HG02938 (cell line): Measurements from ENCODE around the gene CHD6.

Source experiments
- ATAC-seq: cut with Tn5 transposase; IDR thresholded peaks from one replicate; pipeline ENCODE4 v1.9.1; 2021; ENCODE audit warnings: mild to moderate bottlenecking, moderate library complexity; ENCODE audit not compliant: unreplicated experiment

Gene CHD6

DNA sequence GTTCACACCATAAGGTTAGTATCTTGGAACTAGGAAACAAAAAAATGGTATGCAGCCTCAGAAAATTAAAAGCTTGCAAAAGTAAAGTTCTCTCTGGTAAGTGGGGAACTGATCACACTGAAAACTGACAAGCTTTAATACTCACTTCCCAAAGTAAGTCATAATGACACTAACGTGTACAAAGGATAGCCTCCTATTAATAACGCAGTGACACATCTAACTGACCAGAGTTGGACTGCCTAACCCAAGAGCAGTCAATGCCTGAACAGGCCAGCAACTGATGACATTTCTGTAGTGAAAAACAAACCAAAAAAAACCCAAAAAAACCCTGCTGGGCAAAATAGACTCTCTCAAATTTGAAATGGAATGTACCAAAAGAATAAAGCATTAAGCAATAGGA is 30.7 kb downstream of the CHD6 start:
- ATAC-seq = no peak

DNA sequence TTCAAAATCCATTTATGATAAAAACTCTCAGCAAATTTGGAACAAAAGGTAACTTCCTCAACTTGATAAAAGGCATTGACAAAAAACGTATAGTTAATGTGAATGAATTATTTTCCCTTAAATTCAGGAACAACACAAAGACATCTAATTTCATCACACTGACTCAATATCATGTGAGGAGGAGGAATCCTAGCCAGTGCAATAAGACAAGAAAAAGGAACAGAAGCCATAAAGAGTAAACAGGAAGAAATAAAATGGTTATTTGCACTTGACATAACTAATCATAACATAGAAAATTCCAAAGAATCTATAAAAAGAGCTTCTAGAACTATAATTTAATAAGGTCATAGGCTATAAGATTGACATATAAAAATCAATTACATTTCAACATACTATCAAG is 31.4 kb downstream of the CHD6 start:
- ATAC-seq = no peak

DNA sequence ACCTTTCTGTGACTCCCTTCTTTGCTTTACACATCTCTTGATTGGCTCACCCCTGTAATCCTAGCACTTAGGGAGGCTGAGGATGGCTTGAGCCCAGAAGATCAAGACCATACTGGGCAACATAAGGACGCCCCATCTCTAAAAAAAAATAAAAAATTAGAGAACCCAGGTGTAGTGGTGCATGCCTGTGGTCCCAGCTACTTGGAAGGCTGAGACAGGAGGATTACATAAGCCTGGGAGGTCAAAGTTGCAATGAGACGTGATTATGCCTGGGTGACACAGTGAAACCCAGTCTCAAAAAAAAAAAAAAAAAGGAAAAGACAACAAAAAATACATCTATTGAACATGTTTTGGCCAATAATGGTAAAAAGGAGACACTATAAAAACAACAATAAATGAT is 37.8 kb downstream of the CHD6 start:
- ATAC-seq = no peak

DNA sequence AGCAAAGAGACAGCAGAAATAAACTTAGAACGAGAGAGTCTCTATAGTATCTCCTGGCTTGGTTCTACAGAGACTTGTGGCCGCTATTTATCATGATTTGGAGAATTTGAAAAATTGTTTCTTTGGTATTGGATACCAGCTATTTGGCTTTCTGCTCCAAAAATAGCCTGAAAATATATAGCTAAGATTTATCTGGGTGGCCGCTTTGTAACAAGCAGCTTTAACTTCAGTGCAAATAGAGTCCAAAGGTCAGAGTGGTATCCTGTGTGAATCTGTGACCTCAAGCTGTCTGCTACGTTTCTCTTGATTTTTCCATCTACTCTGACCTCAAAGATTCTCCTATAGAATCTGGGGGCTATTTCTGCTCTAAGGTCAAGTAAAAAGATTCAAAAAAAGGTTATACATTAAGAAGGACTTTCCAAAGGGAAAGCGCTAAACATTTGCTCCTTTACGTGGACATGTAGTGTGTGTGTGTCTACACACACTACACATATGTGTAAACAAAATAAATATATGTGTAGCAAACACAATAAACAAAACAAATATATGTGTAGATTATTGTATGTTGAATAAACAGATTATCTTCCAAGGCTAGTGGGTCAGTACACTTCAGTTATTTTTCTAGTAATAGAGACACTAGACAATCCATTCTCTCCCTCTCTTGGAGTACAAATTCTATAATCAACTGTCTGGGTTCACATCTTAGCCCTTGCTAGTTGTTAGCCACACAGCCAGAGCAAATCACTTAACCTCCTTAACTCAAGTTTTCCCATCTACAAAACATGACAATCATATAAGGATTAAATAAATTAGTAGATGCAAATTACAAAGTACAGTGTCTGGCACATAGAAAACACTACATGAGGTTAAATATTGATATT is 40.8 kb downstream of the CHD6 start:
- no peak for ATAC-seq

DNA sequence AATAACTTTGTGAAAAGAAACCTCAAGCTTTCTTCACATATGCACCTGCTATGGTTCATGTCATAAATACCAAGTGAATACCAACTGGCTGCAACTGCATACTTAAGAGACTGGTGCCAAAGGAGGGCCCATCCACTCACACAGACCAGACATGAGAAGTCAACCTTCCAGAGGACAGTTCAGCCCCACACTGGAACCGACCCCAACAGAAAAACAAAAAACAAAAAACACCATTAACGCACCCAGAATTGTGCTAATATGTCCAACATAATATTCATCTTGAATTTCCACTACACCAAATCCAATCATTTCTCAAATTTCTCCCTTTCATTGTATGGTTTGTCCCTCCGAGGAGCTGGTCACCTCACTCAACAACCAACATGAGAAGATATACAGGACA is 42.8 kb downstream of the CHD6 start:
- ATAC-seq = no peak

DNA sequence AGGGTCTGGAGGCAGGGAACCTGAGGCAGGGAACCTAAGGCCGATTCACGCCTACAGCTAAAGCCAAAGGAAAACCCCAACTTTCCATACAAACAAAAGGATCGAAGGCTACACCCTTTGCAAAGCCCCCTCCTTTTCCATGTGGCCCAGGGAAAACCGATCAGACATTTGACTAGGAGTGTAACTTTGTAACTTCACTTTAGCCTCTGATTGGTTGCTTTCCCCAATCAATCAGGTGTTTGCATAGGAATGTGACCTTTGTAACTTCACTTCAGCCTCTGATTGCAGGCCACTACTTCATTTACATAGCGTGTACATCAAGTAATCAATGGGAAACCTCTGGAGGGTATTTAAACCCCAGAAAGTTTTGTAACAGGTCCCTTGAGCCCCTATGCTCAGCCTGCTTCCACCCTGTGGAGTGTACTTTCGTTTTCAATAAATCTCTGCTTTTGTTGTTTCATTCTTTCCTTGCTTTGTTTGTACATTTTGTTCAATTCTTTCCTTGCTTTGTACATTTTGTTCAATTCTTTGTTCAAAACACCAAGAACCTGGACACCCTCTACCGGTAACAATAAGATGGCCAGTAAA is 43.3 kb downstream of the CHD6 start:
- ATAC-seq = no peak

DNA sequence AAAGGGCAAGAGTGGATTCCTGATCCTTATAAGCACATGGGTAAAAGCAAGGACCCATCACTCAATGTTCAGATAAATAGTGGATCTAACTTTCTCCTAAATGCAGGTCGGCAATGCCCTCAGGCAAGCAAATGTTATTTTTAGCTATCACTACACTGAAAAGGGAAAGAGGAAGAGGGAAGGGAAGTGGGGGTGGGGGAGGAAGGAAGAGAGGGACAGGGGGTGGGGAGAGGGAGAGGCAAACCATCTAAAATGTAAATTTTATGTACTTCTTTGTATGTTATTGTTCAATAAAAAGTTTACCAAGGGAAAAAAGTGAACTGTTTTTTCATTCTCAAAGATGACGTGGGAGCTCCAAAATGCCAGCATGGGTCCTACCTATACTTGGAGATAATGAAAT is 44.2 kb downstream of the CHD6 start:
- ATAC-seq = no peak

DNA sequence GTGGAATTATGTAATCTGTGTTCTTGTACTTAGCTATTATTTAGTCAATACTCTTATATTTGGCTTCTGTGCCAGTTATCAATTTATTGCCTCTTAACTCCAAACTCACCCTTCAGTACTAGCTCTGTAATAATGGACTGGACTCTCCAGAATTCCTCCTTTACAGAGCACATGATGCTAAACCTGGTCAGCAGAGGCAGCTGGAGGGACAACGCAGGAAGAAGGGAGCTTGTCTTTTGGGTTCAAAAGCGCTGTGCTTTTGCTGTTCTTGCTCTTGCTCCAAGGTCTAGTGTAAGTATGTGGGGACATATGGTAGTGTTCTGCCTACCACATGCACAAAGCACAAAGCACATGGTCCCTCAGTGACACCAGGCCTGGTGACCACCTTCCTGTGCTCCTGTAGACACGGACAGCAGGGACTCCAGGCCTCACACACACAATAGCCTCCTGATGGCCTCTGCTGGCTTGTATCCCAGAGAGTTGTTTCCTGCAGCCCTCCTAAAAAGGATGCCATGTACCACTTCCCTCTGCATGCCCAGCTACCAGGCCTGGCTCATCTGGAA is 46.1 kb downstream of the CHD6 start:
- ATAC-seq = no peak

DNA sequence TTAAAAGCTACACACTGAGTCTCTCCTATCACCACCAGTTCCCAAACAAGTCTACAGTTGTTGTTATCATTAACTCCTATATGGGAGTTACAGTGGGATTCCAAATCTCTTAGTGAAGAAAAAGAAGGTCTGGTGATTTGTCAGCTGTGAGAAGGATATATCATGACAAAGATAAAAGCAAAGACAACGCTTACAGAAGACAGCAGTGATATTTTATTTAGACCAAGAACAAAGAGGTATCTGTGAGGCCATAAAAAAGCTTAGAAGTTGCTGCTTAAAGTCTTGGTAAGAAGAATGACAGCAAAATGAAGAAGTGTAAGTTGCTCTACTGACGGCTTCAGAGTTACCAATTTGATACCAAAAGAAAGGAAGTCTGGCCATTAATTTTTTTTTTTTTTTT is 47.2 kb downstream of the CHD6 start:
- no peak for ATAC-seq

DNA sequence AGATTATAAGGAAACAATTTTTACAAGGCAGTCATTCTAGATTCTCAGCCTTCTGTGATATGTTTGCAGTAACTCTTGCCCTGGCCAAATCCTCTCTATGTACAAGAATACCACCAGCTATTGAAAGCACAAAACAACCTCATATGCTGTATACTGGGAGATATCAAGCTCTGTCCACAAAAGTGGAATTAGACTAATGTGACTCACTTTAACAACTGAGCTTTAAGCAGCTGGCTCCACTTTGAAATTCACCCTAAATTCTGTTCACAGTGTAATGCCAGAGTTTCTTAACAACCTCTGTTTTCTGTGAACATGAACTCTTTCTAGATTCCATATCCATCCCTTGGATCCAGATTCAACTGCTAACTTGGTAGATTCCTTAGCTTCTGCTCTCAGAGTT is 47.6 kb downstream of the CHD6 start:
- ATAC-seq = no peak

DNA sequence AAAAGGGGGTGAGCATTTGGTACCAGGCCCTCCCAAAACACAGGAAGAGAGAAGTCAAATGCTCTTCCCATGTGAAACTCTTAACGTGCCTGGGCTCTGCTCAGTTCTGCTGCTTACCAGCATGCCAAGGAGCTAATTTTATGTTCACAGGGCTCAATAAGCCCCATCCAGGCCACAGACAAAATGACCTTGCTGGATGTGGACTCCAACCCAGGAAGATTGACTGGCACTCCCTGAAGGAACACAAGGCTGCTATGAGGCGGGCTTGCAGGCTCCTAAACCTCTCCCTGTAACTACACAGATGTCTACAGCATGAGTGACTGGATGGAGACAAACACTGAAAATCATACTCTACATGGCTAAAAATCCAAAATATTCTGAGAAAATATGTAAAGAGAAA is 50.6 kb downstream of the CHD6 start:
- ATAC-seq = no peak

DNA sequence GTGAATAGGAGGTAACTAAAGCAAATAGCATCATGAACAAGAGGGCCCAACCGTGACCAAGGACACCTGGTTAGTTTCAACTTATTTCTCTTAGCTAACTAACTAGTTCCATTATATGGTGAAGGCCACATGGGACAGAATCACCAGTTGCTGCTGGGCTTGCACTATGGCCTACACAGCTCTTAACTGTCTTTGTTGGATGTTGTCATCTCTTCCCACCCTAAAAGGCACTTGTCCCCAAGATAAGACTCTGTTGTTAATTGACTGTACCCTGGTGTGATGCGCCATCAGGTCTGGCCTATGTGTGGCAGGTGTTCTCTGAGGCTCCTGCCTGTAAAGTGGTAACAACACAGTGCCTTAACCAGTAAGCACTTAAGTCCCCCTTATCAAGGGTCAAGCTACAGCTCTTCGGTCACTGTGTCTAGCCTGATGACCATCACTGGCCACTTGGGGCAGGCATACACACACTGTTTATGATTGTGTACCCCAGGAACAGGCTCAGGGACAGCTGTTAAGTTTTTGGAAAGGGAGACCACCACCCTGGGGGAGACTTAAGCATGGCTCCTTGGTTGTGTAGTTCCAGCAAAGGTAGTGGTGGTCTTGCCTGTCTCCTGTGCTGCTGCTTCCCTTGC is 51.2 kb downstream of the CHD6 start:
- ATAC-seq = no peak

DNA sequence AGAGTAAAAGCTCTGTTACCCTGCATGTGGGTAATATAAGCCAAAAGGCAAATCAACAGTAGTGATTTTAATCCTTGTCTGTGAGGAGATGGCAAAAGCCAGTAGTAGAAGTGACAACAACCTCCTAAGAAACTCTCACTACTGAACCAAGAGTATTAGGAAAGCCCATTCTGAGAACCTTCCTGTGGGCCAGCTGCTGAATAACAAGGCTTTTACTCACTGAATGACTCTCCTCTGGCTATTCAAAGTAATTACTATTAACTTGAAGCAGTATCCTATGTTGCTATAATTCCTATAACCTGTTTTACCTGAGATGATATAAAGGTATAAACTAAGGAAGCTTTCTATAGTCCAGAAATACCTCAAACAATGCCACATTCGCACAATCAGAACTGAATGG is 55.1 kb downstream of the CHD6 start:
- no peak for ATAC-seq

DNA sequence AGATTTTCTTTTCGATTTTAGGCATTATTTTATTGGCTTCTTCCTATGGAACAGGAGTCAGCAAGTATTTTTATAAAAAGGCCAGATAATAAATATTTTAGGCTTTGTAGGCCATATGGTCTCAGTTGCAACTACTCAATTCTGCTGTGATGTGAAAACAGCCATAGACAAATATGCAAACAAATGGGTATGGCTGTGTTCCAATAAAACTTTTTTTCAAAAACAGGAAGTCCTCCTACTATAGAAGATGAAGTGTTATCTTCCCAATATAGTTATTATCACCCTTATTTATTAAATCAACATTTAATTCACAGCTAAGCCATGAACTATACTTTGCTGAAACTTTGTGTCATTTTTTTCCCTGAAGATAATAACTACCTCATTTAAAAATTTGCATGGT is 57.2 kb downstream of the CHD6 start:
- no peak for ATAC-seq

DNA sequence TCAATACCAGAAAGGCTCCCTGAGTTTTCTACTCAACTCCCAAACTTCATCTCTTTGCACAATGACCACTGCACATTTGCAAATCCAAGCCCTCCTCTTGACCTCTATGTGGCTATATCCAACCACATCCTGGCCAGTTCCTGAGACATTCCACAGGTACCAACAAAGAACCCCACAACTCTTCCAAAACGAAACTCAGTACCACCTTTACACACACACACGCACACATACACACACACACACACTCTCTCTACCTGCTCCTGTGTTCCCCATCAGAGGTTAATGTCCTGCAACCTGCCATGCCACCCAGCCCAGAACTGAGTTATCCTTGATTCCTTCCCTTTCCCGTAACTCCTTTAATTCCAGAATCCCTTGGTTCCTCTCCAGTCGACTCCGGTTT is 58.5 kb downstream of the CHD6 start:
- ATAC-seq = no peak

DNA sequence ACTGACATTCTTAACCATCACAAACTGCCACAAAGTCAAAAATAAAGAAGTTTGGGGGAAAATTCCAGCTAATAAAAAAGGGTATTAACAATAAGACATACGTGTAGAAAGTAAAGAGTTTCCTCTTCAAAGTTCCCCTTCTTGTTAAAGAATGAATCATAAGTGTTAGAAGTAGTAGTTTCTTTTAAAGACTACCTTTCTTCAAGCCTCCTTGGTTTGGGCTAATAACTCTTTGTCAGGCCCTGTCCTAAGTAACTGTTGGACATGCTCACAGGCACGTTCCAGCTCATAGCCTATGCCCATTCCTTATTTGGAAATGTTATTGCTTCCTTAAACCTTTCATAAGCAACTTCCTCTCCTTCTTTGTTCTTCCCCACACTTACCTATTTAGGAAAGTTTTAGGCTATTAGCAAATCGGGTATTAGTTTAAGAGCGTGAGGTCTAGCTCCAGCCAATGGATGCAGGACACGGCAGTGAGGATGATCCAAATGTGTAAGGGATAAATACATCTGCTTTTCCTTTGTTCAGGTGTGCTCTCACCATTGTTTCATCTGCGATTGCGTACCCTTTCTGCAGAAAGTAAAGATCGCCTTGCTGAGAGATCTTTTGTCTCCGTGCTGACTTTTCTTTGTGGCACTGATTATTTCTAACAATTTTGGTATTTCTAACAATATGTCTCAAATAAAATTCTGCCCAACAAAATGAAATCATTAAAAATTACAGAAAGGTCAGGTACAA is 64.9 kb downstream of the CHD6 start:
- ATAC-seq = no peak

DNA sequence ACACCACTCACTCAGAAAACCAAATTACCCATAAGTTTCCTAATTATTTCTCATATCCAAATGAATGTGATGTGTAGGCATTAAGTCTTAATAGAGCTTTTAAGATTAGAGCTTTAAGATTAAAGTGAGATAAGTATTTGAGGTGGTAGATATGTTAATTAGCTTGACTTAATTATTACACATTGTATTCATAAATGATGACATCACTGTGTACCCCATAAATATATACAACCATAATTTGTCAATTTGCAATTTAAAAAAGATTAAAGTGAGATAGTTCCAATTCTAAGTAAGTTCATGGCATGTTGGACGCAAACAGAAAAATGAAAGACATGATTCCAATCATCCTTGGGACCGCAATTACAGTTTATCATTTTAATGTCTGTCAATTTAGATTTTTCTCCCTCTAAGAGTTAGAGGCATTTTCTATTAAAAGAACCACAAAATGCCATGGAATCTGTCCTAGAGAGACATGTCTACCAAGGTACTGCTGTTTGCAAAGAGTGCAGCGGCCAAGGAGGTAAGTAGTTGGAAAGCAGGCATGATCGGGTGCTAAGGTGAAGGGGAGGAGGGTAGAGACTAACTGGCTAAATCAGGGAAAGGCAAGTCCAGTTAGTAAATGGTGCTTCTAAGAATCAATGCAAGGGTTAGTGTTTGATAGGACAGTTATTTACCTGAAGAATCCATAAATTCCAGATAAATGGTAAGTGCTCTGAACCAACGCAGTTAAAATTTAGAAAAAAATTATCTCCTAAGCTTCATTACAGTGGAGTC is 65.7 kb downstream of the CHD6 start:
- no peak for ATAC-seq

DNA sequence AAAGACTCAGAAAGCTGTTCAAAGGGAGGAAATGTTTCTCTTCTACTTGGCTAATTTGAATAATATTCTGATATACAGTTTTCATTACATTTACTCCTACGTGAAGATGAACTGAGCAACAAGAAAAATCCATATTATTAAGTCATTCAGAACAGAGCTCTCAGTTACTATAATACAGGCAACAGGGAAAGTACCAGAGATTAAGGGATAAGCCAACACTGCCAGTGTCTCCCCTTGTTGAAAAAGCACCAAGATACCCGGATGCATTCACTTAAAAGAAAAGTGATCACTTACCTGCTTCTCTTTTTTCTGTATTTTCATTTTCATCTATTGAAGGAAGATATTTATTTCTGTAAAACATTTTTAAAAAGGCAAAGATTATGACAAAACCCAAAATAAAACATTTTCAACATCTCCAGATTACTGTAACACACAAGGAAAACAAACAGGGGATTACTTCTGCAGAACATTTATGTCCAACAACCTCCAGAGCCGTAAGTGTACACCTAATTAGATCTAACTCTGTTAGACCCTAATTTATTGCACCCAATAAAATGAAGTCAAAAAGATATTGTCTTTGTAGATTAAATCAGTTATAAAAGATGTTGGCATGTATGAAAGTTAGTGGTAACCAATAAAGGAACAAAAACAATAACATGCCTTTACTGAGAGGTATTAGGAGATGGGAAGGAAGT is 67.0 kb downstream of the CHD6 start:
- no peak for ATAC-seq

DNA sequence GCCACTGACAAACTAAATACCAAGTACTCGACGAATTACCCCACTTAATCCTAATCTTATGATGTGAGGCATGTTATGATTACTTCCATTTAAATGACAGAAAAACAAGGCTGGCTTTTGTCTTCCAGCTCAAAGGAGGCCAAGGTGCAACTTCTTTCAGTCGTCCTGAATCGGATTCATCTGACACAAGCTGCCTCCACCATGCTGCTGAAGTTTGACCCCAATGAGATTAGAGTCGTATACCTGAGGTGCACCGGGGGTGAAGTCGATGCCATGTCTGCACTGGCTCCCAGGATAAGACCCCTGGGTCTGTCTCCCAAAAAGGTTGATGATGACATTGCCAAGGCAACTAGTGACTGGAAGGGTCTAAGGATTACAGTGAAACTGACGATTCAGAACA is 71.0 kb downstream of the CHD6 start:
- no peak for ATAC-seq

DNA sequence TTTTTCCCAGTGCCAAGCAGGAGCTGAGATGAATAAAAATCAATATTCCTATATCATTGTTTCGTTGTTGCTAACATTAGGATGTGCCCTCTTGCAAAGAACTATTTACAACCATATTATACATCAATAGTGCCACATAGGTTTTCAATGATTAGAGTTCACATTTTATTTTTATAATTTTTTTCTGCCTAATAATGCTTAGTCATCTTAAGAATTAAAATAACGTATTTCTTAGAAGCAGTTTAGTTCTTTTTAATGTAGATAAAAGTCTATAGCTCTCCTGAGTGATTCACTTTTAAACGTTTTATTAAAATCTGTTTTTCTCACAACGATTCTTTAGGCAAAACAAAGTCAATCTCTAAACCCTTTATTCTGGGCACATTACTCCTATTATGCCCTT is 71.6 kb downstream of the CHD6 start:
- no peak for ATAC-seq
